Measurements from ENCODE around the gene ZC3H8.
A peak's percentile ranks its signal among the peaks of the same experiment; 100 is the strongest.

The ZC3H8 gene

DNA sequence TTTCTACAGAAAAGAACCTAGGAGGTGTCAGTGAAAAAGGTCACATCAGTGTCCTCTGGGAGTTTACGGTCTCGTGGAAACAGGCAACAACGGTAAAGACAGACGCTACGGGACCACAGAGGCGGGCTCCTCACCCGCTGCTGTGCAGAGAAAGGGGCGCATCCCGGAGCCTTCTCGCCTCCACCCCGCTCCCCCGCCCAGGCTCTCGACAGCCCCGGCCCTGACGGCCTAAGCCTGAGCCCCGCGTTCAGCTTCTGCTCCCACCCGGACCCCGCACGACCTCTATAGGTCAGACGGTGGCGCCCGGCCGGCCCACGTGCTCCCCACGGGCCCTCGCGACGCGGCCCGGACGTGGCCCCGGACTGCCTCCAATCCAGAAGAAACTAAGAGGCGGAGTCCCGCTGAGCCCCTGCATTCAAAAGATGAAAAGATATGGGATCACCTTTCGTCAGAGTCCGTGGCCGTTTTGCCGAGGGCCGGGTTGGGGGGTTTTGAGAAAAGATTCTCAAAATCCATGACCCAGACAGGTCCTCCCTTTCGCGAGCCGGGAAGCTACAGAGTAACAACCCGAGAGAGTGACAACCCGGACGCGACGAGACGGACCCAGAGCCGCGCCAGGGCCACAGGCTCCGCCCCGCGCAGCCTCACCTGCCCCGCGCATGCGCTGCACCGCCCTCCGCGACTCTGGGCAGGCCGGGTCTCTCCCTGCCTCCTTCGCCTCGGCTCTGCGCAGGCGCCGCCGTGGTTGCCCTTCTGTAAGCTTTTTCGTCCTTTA is at the start of gene ZC3H8:
Gene ZC3H8 (minus strand): TSS at position 577 of the 775 bp plus-strand sequence. CDS start 61 bp downstream, at position 516.
- Histone ChIP-seq H3K4me3 (ENCODE audit: low read depth, low read length) (peak within 1 kb of the TSS; percentile 60), H3K27me3 (ENCODE audit: insufficient read depth, low read depth, severe bottlenecking) (no peaks in the 10 kb centered on the region), H3K36me3 (peaks cover 4% of the 10 kb centered on the region), H3K9me3 (ENCODE audit: severe bottlenecking) (no peaks in the 10 kb centered on the region), H3K27ac (peak within 1 kb of the TSS; percentile 73)
- DNase-seq: peak; percentile 94
- TF ChIP-seq, protein P1, sequence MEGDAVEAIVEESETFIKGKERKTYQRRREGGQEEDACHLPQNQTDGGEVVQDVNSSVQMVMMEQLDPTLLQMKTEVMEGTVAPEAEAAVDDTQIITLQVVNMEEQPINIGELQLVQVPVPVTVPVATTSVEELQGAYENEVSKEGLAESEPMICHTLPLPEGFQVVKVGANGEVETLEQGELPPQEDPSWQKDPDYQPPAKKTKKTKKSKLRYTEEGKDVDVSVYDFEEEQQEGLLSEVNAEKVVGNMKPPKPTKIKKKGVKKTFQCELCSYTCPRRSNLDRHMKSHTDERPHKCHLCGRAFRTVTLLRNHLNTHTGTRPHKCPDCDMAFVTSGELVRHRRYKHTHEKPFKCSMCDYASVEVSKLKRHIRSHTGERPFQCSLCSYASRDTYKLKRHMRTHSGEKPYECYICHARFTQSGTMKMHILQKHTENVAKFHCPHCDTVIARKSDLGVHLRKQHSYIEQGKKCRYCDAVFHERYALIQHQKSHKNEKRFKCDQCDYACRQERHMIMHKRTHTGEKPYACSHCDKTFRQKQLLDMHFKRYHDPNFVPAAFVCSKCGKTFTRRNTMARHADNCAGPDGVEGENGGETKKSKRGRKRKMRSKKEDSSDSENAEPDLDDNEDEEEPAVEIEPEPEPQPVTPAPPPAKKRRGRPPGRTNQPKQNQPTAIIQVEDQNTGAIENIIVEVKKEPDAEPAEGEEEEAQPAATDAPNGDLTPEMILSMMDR (IDR thresholded peaks at IDR 0.05; ENCODE audit: low read depth, low read length): 0 out of 2 replicates have a peak, but pooled peaks have one; percentile 3

DNA sequence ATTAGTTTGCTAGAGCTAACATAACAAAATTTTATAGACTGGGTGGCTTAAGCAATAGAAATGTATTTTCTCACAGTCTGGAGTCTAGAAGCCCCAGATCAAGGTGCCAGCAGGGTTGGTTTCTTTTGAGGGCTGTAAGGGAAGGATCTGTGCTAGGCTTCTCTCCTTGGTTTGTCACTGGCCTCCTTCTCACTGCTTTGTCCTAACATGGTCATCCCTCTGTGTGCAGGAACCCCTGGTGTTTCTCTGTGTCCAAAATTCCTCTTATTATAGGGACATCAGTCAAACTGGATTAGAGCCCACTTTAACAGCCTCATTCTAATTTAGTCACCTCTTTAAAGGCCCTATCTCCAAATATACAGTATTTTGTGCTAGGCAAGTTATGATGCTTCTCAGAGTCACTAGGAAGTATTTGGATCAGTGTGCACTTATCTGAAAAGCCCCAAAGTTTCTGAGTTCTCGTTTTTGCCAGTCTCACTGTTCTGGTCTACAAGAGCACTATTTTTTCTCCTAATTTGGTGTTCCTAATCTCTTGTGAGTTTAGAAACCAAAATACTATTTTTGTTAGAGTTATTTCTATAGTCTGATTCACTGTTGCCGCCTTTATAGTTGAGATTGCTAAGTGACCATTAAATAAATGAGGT is 49.6 kb upstream of the ZC3H8 start:
- H3K4me3 ChIP-seq (ENCODE audit: low read depth, low read length): no peak overlapping the region
- H3K27me3 ChIP-seq (ENCODE audit: insufficient read depth, low read depth, severe bottlenecking): no peaks in the 10 kb centered on the region
- no peak for DNase-seq
- no peak overlapping the region for H3K27ac ChIP-seq
- H3K36me3 ChIP-seq: no peaks in the 10 kb centered on the region
- TF ChIP-seq, protein P1 (IDR thresholded peaks at IDR 0.05; ENCODE audit: low read depth, low read length): no peak
- H3K9me3 ChIP-seq (ENCODE audit: severe bottlenecking): no peaks in the 10 kb centered on the region

DNA sequence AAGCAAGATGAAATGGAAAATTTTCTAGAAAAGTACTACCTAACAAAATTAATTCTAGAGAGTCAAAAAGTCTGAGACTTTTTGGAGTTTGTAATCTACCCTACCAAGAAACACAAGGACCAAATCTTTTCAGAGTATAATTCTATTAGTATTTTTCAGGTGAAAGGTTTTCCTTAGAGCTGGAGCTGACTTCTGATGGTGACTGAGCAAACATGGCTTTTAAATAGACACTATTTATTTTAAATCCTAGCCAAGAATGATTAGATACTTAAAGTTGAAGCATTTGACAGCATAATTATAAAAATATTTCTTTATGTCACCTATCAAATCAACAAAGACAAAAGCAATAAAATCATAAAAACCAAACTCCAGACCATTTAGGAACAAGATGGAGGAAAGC is 47.1 kb upstream of the ZC3H8 start:
- DNase-seq: no peak
- H3K4me3 ChIP-seq (ENCODE audit: low read depth, low read length): no peak overlapping the region
- TF ChIP-seq, protein P1 (IDR thresholded peaks at IDR 0.05; ENCODE audit: low read depth, low read length): no peak
- H3K27ac ChIP-seq: no peak overlapping the region
- no peaks in the 10 kb centered on the region for H3K36me3 ChIP-seq
- H3K27me3 ChIP-seq (ENCODE audit: insufficient read depth, low read depth, severe bottlenecking): no peaks in the 10 kb centered on the region
- H3K9me3 ChIP-seq (ENCODE audit: severe bottlenecking): no peaks in the 10 kb centered on the region

DNA sequence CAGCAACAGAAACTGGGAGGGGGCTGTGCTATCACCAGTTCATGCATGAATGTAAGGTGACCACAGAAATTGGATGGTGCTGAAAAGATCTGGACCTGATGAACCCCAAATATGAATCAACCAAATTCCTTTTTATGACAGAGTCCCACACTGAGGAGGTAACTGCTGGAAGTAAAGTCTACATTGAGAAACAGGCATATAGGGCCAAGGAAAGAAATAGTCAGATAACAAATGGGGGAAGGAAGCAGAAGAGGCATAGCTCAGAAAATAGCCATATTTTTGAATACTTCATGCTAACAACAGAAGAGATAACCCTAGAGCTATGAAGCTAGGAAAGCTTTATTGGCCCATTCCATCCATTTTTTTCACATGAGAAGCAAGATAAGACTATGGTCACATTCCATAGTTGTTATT is 46.3 kb upstream of the ZC3H8 start:
- H3K36me3 ChIP-seq: no peaks in the 10 kb centered on the region
- H3K4me3 ChIP-seq (ENCODE audit: low read depth, low read length): no peak overlapping the region
- no peak for DNase-seq
- no peaks in the 10 kb centered on the region for H3K27me3 ChIP-seq (ENCODE audit: insufficient read depth, low read depth, severe bottlenecking)
- H3K27ac ChIP-seq: no peak overlapping the region
- TF ChIP-seq, protein P1 (IDR thresholded peaks at IDR 0.05; ENCODE audit: low read depth, low read length): no peak
- no peaks in the 10 kb centered on the region for H3K9me3 ChIP-seq (ENCODE audit: severe bottlenecking)

DNA sequence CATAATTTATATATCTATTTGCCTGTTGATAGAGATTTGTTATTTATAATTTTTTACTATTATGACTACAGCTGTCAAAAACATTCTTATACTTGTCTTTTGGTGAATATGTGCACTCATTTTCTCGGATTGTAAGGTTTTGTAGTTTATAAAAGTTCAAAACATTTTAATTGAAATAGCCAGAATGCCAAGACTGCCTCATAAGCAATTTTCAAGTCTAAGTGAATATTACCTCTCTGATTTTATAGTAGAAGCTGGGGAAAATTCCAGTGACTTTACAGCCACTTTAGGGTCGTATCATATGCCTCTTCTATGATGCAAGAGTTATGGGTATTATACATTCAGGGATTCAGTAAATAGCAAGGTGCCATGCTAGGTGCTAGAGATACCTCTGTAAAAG is 41.6 kb upstream of the ZC3H8 start:
- H3K36me3 ChIP-seq: no peaks in the 10 kb centered on the region
- no peak overlapping the region for H3K4me3 ChIP-seq (ENCODE audit: low read depth, low read length)
- no peak overlapping the region for H3K27ac ChIP-seq
- H3K27me3 ChIP-seq (ENCODE audit: insufficient read depth, low read depth, severe bottlenecking): no peaks in the 10 kb centered on the region
- TF ChIP-seq, protein P1 (IDR thresholded peaks at IDR 0.05; ENCODE audit: low read depth, low read length): no peak
- DNase-seq: no peak
- H3K9me3 ChIP-seq (ENCODE audit: severe bottlenecking): no peaks in the 10 kb centered on the region
